OCI-LY1 (cell line): Measurements from ENCODE around the gene TMEM161A.

ENCODE experiments used
- EZH2 ChIP-seq: fragments of 200-600 bp; sonication (generic), shearing (Covaris generic); IDR thresholded peaks from 2 replicates; pipeline ENCODE4 v1.8.0; 2017; ENCODE audit warnings: borderline replicate concordance, mixed run types, mild to moderate bottlenecking, antibody characterized with exemption, low read length, moderate library complexity, mixed read lengths
- TF ChIP-seq, protein P1 (sequence below): fragments of 200-600 bp; sonication (generic), shearing (Covaris generic); IDR thresholded peaks from 2 replicates; pipeline ENCODE4 v1.5.1; 2017; ENCODE audit warnings: mild to moderate bottlenecking, antibody characterized with exemption, low read length, moderate library complexity, mixed read lengths

DNA sequence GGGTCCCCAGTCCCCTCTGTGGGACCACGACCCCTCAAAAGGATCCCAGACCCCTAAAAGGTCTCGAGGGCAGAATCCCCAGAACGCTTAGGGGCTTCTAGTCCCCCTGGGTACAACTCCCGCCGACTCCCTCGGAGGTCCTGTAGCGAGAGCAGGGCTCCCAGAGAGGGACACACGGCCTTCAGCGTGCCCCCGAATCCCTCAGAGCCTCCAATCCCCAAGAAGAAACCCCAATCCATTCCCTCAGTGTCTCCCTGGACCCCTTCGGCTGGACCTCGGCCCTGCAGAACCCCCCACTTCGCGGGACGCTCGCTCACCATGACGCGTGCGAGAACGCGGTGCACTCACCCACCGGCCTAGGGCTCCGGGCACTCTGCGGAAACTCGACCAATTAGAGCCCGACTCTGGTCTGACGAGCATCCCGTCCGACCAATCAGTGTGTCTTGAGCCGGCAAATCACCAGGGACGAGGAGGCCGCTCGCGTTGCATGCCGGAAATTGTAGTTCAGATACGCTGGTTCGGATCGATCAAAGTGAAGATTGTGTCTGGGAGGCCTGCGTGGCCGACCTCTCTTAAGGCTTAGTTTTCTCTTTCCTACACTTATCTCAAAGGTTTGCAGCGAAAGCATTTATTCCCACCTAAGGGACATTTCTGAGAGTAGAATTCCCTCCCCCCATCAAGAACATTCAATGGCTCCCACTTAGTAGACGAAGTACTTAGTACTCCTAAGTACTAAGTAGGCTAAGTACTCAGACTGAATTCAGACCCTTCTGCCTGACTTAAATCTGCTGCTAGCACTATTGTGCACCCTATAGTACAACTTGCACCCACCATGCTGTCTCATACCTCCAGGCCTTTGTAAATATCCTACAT lies at the start of gene TMEM161A:
- TF ChIP-seq, protein P1, sequence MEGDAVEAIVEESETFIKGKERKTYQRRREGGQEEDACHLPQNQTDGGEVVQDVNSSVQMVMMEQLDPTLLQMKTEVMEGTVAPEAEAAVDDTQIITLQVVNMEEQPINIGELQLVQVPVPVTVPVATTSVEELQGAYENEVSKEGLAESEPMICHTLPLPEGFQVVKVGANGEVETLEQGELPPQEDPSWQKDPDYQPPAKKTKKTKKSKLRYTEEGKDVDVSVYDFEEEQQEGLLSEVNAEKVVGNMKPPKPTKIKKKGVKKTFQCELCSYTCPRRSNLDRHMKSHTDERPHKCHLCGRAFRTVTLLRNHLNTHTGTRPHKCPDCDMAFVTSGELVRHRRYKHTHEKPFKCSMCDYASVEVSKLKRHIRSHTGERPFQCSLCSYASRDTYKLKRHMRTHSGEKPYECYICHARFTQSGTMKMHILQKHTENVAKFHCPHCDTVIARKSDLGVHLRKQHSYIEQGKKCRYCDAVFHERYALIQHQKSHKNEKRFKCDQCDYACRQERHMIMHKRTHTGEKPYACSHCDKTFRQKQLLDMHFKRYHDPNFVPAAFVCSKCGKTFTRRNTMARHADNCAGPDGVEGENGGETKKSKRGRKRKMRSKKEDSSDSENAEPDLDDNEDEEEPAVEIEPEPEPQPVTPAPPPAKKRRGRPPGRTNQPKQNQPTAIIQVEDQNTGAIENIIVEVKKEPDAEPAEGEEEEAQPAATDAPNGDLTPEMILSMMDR: no peak
- TF ChIP-seq EZH2: no peak
